Measurements from ENCODE around the gene MAPK1IP1L. TPM values are rescaled to one million over a fixed set of nuclear protein-coding genes. Genes with fewer than 3 reads are reported as not detected.

The MAPK1IP1L gene
- total RNA-seq, 1 donor from 2014 or later = 106 TPM

- Mint-ChIP-seq H3K27ac (ENCODE audit: unreplicated experiment) (no peak overlapping the region), H3K4me1 (ENCODE audit: unreplicated experiment) (no peaks in the 10 kb centered on the region), H3K4me3 (ENCODE audit: unreplicated experiment) (no peak overlapping the region), H3K36me3 (ENCODE audit: low read depth, unreplicated experiment) (no peaks in the 10 kb centered on the region), H3K27me3 (ENCODE audit: unreplicated experiment) (peaks cover 2% of the 10 kb centered on the region), H3K9me3 (ENCODE audit: unreplicated experiment) (no peaks in the 10 kb centered on the region)
- DNase-seq (ENCODE audit: low spot score) = no peak
- TF ChIP-seq CTCF (IDR thresholded peaks at IDR 0.05; ENCODE audit: unreplicated experiment) = no peak
These were observed 33.7 kb downstream of the MAPK1IP1L start for GRCh38 chr14:55085060-55085660.

- Mint-ChIP-seq H3K27me3 (ENCODE audit: unreplicated experiment) (peaks cover 1% of the 10 kb centered on the region), H3K4me1 (ENCODE audit: unreplicated experiment) (no peaks in the 10 kb centered on the region), H3K27ac (ENCODE audit: unreplicated experiment) (no peak overlapping the region), H3K36me3 (ENCODE audit: low read depth, unreplicated experiment) (no peaks in the 10 kb centered on the region), H3K4me3 (ENCODE audit: unreplicated experiment) (no peak overlapping the region), H3K9me3 (ENCODE audit: unreplicated experiment) (no peaks in the 10 kb centered on the region)
- DNase-seq (ENCODE audit: low spot score) = no peak
- no peak for TF ChIP-seq CTCF (IDR thresholded peaks at IDR 0.05; ENCODE audit: unreplicated experiment)
These were observed 35.5 kb downstream of the MAPK1IP1L start for GRCh38 chr14:55086938-55087337.

- Mint-ChIP-seq H3K27me3 (ENCODE audit: unreplicated experiment) (peaks cover 1% of the 10 kb centered on the region), H3K4me3 (ENCODE audit: unreplicated experiment) (no peak overlapping the region), H3K27ac (ENCODE audit: unreplicated experiment) (no peak overlapping the region), H3K36me3 (ENCODE audit: low read depth, unreplicated experiment) (no peaks in the 10 kb centered on the region), H3K4me1 (ENCODE audit: unreplicated experiment) (no peaks in the 10 kb centered on the region), H3K9me3 (ENCODE audit: unreplicated experiment) (no peaks in the 10 kb centered on the region)
- no peak for TF ChIP-seq CTCF (IDR thresholded peaks at IDR 0.05; ENCODE audit: unreplicated experiment)
- no peak for DNase-seq (ENCODE audit: low spot score)
These were observed 36.9 kb downstream of the MAPK1IP1L start for GRCh38 chr14:55088356-55088755.

- Mint-ChIP-seq H3K4me3 (ENCODE audit: unreplicated experiment) (no peak overlapping the region), H3K9me3 (ENCODE audit: unreplicated experiment) (no peaks in the 10 kb centered on the region)
- no peak for TF ChIP-seq CTCF (IDR thresholded peaks at IDR 0.05; ENCODE audit: unreplicated experiment)
These were observed 40.9 kb downstream of the MAPK1IP1L start for GRCh38 chr14:55092341-55092740.

GRCh38 chr14:55094292-55095157 is 43.1 kb downstream of the MAPK1IP1L start:
- no peak for TF ChIP-seq CTCF (IDR thresholded peaks at IDR 0.05; ENCODE audit: unreplicated experiment)
- Mint-ChIP-seq H3K27ac (ENCODE audit: unreplicated experiment) (no peak overlapping the region), H3K36me3 (ENCODE audit: low read depth, unreplicated experiment) (no peaks in the 10 kb centered on the region), H3K9me3 (ENCODE audit: unreplicated experiment) (no peaks in the 10 kb centered on the region), H3K4me1 (ENCODE audit: unreplicated experiment) (no peaks in the 10 kb centered on the region), H3K4me3 (ENCODE audit: unreplicated experiment) (no peak overlapping the region), H3K27me3 (ENCODE audit: unreplicated experiment) (peaks cover 1% of the 10 kb centered on the region)
- no peak for DNase-seq (ENCODE audit: low spot score)

More at GRCh38 chr14:55092341-55092740, 40.9 kb downstream of the MAPK1IP1L start:
- H3K36me3 Mint-ChIP-seq (ENCODE audit: low read depth, unreplicated experiment) = no peaks in the 10 kb centered on the region
- no peak overlapping the region for H3K27ac Mint-ChIP-seq (ENCODE audit: unreplicated experiment)
- no peaks in the 10 kb centered on the region for H3K4me1 Mint-ChIP-seq (ENCODE audit: unreplicated experiment)
- DNase-seq (ENCODE audit: low spot score) = no peak
- peaks cover 1% of the 10 kb centered on the region for H3K27me3 Mint-ChIP-seq (ENCODE audit: unreplicated experiment)

Data from endothelial cell (in vitro differentiated cells).